ENCODE data around the gene SASH1. TPM values are rescaled to one million over a fixed set of nuclear protein-coding genes. Genes with fewer than 3 reads are reported as not detected.
"Not testable (repeated sequence)": the region's sequence is repeated elsewhere in the genome, so short reads cannot be mapped to it uniquely, and the experiment has no call there.

Gene SASH1
- total RNA-seq, 1 experiment from 2014 or later: 12.3 TPM

DNA sequence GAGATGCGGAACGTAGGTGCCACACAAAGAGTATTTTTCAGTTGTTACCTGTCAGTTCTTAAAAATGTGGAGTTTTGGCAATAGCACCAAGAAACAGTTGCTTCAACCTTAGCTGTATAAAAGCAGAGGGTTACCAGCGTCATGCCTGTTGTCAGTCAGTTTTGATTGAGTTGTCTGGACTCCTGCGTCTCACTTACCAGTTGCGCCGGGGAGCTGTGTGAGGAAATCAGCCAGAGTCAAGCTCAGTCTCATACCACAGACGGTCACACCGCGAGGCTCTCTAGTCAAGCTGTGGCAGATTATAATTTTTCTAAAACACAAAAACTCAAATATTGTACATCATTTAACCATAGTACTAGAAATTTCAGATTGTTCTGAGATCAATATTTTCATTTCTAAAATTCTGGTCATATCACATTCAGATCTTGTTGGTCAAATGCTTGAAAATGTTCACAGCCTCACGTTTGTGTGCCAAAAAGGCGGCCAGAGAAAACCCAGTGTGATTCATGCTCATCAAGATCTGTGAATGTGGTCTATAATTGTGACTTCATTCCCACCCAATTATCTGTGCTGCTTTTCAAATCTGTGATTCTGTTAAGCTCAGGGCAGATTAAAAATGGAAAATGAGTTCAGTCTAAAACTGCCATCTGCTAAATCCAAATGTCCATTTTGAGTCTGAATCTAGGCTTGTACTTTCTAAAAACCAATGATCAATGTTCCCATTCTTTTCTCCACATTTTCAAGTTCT lies 37.5 kb downstream of the SASH1 start:
- H3K4me1 Mint-ChIP-seq (ENCODE audit: low read depth, unreplicated experiment): no peaks in the 10 kb centered on the region
- H3K9me3 Mint-ChIP-seq (ENCODE audit: low read depth, unreplicated experiment): no peaks in the 10 kb centered on the region
- TF ChIP-seq, protein P1, sequence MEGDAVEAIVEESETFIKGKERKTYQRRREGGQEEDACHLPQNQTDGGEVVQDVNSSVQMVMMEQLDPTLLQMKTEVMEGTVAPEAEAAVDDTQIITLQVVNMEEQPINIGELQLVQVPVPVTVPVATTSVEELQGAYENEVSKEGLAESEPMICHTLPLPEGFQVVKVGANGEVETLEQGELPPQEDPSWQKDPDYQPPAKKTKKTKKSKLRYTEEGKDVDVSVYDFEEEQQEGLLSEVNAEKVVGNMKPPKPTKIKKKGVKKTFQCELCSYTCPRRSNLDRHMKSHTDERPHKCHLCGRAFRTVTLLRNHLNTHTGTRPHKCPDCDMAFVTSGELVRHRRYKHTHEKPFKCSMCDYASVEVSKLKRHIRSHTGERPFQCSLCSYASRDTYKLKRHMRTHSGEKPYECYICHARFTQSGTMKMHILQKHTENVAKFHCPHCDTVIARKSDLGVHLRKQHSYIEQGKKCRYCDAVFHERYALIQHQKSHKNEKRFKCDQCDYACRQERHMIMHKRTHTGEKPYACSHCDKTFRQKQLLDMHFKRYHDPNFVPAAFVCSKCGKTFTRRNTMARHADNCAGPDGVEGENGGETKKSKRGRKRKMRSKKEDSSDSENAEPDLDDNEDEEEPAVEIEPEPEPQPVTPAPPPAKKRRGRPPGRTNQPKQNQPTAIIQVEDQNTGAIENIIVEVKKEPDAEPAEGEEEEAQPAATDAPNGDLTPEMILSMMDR (IDR thresholded peaks at IDR 0.05; ENCODE audit: unreplicated experiment): no peak
- H3K36me3 Mint-ChIP-seq (ENCODE audit: insufficient read depth, unreplicated experiment): no peaks in the 10 kb centered on the region
- H3K4me3 Mint-ChIP-seq (ENCODE audit: low read depth, unreplicated experiment): no peak overlapping the region
- CTCF ChIA-PET: no interaction called here
- H3K27me3 Mint-ChIP-seq (ENCODE audit: unreplicated experiment): no peaks in the 10 kb centered on the region
- DNase-seq: no peak
- intact Hi-C loops (cut with micrococcal nuclease; ENCODE audit: unreplicated experiment): no loop called here
- BruUV-seq (replicated peaks): no TSS peak
- H3K27ac Mint-ChIP-seq (ENCODE audit: unreplicated experiment): no peak overlapping the region

DNA sequence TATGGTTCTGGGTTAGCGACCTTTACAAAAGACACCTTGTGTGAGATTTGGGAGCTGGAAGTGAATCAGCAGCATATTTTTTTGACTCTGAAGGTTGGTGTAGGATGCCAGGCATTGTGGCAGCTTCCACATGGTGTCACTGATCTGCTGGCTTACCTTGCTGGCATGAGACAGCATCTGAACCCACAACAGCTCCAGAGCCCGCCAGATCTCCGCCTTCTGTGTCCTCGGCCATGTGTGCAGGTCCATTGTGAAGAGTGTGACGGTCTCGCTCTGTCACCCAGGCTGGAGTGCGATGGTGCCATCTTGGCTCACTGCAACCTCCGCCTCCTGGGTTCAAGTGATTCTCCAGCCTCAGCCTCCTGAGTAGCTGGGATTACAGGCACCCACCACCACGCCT lies 39.4 kb downstream of the SASH1 start:
- H3K27ac Mint-ChIP-seq (ENCODE audit: unreplicated experiment); BruUV-seq (replicated peaks); H3K4me3 Mint-ChIP-seq (ENCODE audit: low read depth, unreplicated experiment); DNase-seq; CTCF ChIA-PET; H3K9me3 Mint-ChIP-seq (ENCODE audit: low read depth, unreplicated experiment); intact Hi-C loops (cut with micrococcal nuclease; ENCODE audit: unreplicated experiment); H3K4me1 Mint-ChIP-seq (ENCODE audit: low read depth, unreplicated experiment); H3K27me3 Mint-ChIP-seq (ENCODE audit: unreplicated experiment); H3K36me3 Mint-ChIP-seq (ENCODE audit: insufficient read depth, unreplicated experiment): not testable (repeated sequence)

DNA sequence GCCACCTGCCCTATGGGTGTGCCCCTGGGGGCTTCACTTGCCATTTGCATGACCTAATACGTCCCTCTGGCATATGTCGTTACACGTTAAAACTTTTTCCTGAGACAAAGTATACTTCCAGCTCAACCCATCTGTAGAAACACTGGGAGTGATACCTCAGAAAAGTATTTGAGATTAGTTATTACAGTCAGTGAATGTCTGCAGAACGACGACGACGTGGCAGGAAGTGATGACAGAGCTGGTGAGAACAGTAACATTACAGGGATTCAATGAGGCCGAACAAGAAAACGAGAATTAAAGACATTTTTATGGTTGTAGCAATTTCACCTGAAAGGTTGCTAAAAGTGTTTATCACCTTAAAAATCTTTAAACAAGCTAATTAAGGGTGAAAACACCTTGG lies 40.2 kb downstream of the SASH1 start:
- CTCF ChIA-PET: no interaction called here
- no TSS peak for BruUV-seq (replicated peaks)
- Mint-ChIP-seq H3K4me1 (ENCODE audit: low read depth, unreplicated experiment) (no peaks in the 10 kb centered on the region), H3K9me3 (ENCODE audit: low read depth, unreplicated experiment) (no peaks in the 10 kb centered on the region), H3K27ac (ENCODE audit: unreplicated experiment) (no peak overlapping the region), H3K4me3 (ENCODE audit: low read depth, unreplicated experiment) (no peak overlapping the region), H3K27me3 (ENCODE audit: unreplicated experiment) (no peaks in the 10 kb centered on the region), H3K36me3 (ENCODE audit: insufficient read depth, unreplicated experiment) (no peaks in the 10 kb centered on the region)
- TF ChIP-seq, protein P1 (IDR thresholded peaks at IDR 0.05; ENCODE audit: unreplicated experiment): no peak
- intact Hi-C loops (cut with micrococcal nuclease; ENCODE audit: unreplicated experiment): no loop called here
- no peak for DNase-seq

DNA sequence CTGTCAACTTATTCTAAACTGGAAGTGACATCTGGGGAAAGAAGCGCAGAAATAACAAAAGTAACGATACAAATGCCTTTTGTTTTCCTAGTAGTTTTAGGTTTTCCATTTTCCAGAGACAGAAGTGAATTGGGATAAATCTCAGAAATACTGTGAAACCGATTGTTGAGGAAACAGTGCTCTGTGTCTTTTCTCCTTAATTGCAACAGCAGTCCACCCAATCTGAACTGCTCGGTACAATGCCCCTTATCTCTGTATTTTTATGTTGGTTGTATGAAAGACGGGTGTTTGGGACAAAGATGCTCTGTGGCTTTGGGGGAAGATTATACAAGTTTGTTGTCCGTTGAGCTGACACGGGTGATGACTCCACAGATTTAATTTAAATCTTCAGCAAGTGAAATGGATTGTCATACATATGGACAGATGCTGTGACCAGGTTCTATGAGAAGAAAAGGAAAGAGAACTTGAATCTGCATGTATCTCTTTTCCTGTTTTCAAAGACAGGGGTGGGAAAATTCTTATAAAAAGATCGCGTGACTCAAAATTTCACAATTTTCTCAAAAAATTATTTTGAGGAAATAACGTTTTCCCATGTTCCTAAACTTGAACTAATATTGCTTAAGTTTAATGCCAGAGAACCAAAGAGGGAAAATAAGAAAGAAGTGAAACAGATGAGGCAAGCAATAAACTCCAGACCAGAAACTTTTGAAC lies 41.2 kb downstream of the SASH1 start:
- H3K27me3 Mint-ChIP-seq (ENCODE audit: unreplicated experiment): no peaks in the 10 kb centered on the region
- H3K4me1 Mint-ChIP-seq (ENCODE audit: low read depth, unreplicated experiment): no peaks in the 10 kb centered on the region
- BruUV-seq (replicated peaks): no TSS peak
- CTCF ChIA-PET: no interaction called here
- H3K27ac Mint-ChIP-seq (ENCODE audit: unreplicated experiment): no peak overlapping the region
- no peaks in the 10 kb centered on the region for H3K36me3 Mint-ChIP-seq (ENCODE audit: insufficient read depth, unreplicated experiment)
- H3K9me3 Mint-ChIP-seq (ENCODE audit: low read depth, unreplicated experiment): no peaks in the 10 kb centered on the region
- H3K4me3 Mint-ChIP-seq (ENCODE audit: low read depth, unreplicated experiment): no peak overlapping the region
- intact Hi-C loops (cut with micrococcal nuclease; ENCODE audit: unreplicated experiment): no loop called here
- no peak for DNase-seq
- TF ChIP-seq, protein P1 (IDR thresholded peaks at IDR 0.05; ENCODE audit: unreplicated experiment): no peak

DNA sequence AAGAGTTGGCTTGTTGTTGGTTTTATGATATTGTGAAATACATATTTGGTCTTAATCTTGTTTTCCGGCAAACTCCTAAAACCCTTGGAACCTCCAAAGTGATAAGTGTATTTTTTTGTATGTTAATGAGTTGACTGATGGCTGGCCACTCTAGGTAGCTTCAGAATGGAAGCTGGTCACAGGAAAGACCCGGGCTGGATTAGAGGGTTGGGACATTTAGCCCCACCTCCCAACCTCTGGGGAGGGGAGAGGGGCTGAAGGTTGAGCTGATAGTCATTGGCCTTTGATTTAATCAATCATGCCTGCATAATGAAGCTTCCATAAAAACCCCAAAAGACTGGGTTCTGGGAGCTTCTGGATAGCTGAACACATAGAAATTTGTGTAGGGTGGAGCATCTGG lies 42.7 kb downstream of the SASH1 start:
- H3K9me3 Mint-ChIP-seq (ENCODE audit: low read depth, unreplicated experiment): no peaks in the 10 kb centered on the region
- CTCF ChIA-PET: interaction anchor here (0.6 kb wide), 1 partner anchor 8 kb away, joined by 3 read pairs; no protein-coding TSS in a partner anchor
- H3K4me1 Mint-ChIP-seq (ENCODE audit: low read depth, unreplicated experiment): no peaks in the 10 kb centered on the region

More for the DNA sequence above, 42.7 kb downstream of the SASH1 start:
- DNase-seq: no peak
- TF ChIP-seq, protein P1 (IDR thresholded peaks at IDR 0.05; ENCODE audit: unreplicated experiment): no peak
- no peak overlapping the region for H3K27ac Mint-ChIP-seq (ENCODE audit: unreplicated experiment)
- no peaks in the 10 kb centered on the region for H3K36me3 Mint-ChIP-seq (ENCODE audit: insufficient read depth, unreplicated experiment)
- H3K4me3 Mint-ChIP-seq (ENCODE audit: low read depth, unreplicated experiment): no peak overlapping the region
- H3K27me3 Mint-ChIP-seq (ENCODE audit: unreplicated experiment): no peaks in the 10 kb centered on the region
- no TSS peak for BruUV-seq (replicated peaks)
- intact Hi-C loops (cut with micrococcal nuclease; ENCODE audit: unreplicated experiment): no loop called here

Data from Calu3 (cell line).